Measurements from ENCODE around the gene POU2F1.

DNA sequence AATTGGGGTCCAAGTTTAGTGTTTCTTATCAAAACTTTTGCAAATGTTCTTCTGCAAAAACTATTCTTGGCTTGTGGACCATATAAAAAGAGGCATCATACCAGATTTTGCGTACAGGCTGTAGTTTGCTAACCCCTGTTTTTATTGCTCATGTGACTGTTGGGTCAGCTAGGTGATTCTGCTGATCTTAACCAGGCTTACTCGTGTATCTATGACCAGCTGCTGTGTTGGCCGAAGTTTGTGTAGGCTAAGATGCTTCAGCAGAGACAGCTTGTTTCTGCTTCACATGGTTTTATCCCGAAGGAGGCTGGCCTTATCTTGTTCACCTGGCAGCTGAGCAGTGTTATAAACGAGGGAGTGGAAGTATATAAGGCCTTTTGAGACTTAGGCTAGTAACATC is 38.2 kb downstream of the POU2F1 start:
- no peak for TF ChIP-seq CTCF (IDR thresholded peaks at IDR 0.05)
- no peak for TF ChIP-seq POLR2A (IDR thresholded peaks at IDR 0.05)

Data from Peyer's patch (tissue), 4 donors.